Measurements from ENCODE around the gene PRPF39. TPM values are rescaled to one million over a fixed set of nuclear protein-coding genes. Genes with fewer than 3 reads are reported as not detected.

Gene PRPF39
- total and polyA plus RNA-seq, 2 of the 13 experiments (the other 11 are each of a cell fraction or from before 2014, with no cell fraction given): 44.2 to 65.0 TPM

DNA sequence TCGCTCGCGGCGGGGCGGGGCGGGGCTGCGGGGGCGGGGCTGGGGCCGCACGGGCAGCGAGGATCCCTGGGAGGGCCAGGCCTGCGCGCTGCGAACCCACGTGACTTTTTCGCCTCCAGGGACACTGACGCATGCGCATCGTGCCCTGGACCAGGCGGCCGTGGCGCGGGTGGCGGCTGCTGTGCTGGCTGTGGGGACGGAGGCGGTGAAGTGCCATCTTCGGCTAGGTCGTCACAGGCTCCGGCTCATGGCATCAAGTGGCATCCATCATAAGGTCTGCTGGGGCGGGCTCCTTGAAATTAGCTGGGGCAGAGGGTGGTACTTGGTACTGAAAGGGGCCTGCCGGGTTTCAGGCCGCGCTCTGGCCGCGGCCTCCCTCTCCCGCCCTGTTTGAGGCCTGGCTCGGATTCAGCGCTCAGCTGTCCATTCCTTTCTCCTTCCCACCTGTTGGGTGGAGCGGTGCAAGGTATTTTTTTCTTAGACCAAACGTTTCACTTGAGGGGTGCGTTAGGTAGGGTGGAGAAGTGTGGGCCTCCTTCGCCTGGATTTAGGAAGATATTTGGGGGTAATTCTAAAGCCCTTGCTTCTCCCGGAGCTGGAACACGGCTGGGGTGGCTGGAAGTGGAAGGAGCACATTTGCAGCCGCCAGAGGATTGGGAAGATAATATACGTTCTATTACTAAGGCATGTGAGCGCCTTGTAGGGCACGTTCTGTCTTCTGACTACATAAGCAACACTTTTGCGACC lies at the start of gene PRPF39 (continued):
- TF ChIP-seq, protein P1, sequence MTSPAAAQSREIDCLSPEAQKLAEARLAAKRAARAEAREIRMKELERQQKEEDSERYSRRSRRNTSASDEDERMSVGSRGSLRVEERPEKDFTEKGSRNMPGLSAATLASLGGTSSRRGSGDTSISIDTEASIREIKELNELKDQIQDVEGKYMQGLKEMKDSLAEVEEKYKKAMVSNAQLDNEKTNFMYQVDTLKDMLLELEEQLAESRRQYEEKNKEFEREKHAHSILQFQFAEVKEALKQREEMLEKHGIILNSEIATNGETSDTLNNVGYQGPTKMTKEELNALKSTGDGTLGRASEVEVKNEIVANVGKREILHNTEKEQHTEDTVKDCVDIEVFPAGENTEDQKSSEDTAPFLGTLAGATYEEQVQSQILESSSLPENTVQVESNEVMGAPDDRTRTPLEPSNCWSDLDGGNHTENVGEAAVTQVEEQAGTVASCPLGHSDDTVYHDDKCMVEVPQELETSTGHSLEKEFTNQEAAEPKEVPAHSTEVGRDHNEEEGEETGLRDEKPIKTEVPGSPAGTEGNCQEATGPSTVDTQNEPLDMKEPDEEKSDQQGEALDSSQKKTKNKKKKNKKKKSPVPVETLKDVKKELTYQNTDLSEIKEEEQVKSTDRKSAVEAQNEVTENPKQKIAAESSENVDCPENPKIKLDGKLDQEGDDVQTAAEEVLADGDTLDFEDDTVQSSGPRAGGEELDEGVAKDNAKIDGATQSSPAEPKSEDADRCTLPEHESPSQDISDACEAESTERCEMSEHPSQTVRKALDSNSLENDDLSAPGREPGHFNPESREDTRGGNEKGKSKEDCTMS (CRISPR knock-in tag; conservative IDR thresholded peaks at IDR 0.05): no peak
- TF ChIP-seq SMARCE1 (IDR thresholded peaks at IDR 0.05; ENCODE audit: borderline replicate concordance) (no peak), YEATS2 (CRISPR knock-in tag; IDR thresholded peaks at IDR 0.05; ENCODE audit: borderline replicate concordance) (peak; percentile 66; the same call in 1 of the 2 replicates), SRSF4 (IDR thresholded peaks at IDR 0.05; ENCODE audit: low read depth, low read length, poor library complexity, severe bottlenecking) (no peak), NAIF1 (CRISPR knock-in tag; IDR thresholded peaks at IDR 0.05; ENCODE audit: borderline replicate concordance) (no peak), ZNF816 (CRISPR knock-in tag; IDR thresholded peaks at IDR 0.05; ENCODE audit: borderline replicate concordance) (no peak), ZNF841 (CRISPR knock-in tag; IDR thresholded peaks at IDR 0.05; ENCODE audit: borderline replicate concordance) (no peak), CENPT (CRISPR knock-in tag; IDR thresholded peaks at IDR 0.05; ENCODE audit: low read depth) (no peak), EEA1 (CRISPR knock-in tag; IDR thresholded peaks at IDR 0.05; ENCODE audit: borderline replicate concordance) (no peak), ZNF83 (CRISPR knock-in tag; IDR thresholded peaks at IDR 0.05; ENCODE audit: borderline replicate concordance) (no peak), ZNF710 (CRISPR knock-in tag; IDR thresholded peaks at IDR 0.05; ENCODE audit: borderline replicate concordance) (no peak), HMGXB3 (CRISPR knock-in tag; IDR thresholded peaks at IDR 0.05; ENCODE audit: borderline replicate concordance) (0 out of 2 replicates have a peak, but pooled peaks have one; percentile 44), TSC22D2 (CRISPR knock-in tag; IDR thresholded peaks at IDR 0.05; ENCODE audit: borderline replicate concordance) (no peak), ZNF737 (CRISPR knock-in tag; IDR thresholded peaks at IDR 0.05; ENCODE audit: borderline replicate concordance) (no peak)
- TF ChIP-seq, protein P2, sequence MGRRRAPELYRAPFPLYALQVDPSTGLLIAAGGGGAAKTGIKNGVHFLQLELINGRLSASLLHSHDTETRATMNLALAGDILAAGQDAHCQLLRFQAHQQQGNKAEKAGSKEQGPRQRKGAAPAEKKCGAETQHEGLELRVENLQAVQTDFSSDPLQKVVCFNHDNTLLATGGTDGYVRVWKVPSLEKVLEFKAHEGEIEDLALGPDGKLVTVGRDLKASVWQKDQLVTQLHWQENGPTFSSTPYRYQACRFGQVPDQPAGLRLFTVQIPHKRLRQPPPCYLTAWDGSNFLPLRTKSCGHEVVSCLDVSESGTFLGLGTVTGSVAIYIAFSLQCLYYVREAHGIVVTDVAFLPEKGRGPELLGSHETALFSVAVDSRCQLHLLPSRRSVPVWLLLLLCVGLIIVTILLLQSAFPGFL (CRISPR knock-in tag; IDR thresholded peaks at IDR 0.05): no peak

Measured in HepG2 (cell line).